ENCODE data around the gene FARS2.
"Not testable (repeated sequence)": the region's sequence is repeated elsewhere in the genome, so short reads cannot be mapped to it uniquely, and the experiment has no call there.

FARS2 gene

GRCh38 chr6:5695260-5696245 is 434.2 kb downstream of the FARS2 start:
- Histone ChIP-seq H3K4me1 (ENCODE audit: insufficient read depth, low read length) (no peaks in the 10 kb centered on the region), H3K36me3 (ENCODE audit: insufficient read depth, low read length) (no peaks in the 10 kb centered on the region), H3K4me3 (ENCODE audit: low read length) (no peak overlapping the region), H3K27me3 (ENCODE audit: insufficient read depth, low read length) (no peaks in the 10 kb centered on the region), H2AFZ (ENCODE audit: low read depth, low read length) (no peak overlapping the region), H3K9me3 (ENCODE audit: low read length) (peaks cover 4% of the 10 kb centered on the region)

- Histone ChIP-seq H3K4me3 (ENCODE audit: low read length) (no peak overlapping the region), H2AFZ (ENCODE audit: low read depth, low read length) (no peak overlapping the region), H3K27me3 (ENCODE audit: insufficient read depth, low read length) (no peaks in the 10 kb centered on the region), H3K36me3 (ENCODE audit: insufficient read depth, low read length) (no peaks in the 10 kb centered on the region), H3K4me1 (ENCODE audit: insufficient read depth, low read length) (no peaks in the 10 kb centered on the region), H3K9me3 (ENCODE audit: low read length) (peaks cover 4% of the 10 kb centered on the region)
Measured at GRCh38 chr6:5697508-5697907, 436.2 kb downstream of the FARS2 start.

GRCh38 chr6:5698318-5698717 is 437.0 kb downstream of the FARS2 start:
- Histone ChIP-seq H3K4me3 (ENCODE audit: low read length) (no peak overlapping the region), H3K4me1 (ENCODE audit: insufficient read depth, low read length) (no peaks in the 10 kb centered on the region), H3K27me3 (ENCODE audit: insufficient read depth, low read length) (no peaks in the 10 kb centered on the region)

GRCh38 chr6:5699064-5699463 is 437.8 kb downstream of the FARS2 start:
- not testable (repeated sequence) for H3K36me3 ChIP-seq (ENCODE audit: insufficient read depth, low read length); H2AFZ ChIP-seq (ENCODE audit: low read depth, low read length)

More at GRCh38 chr6:5698318-5698717, 437.0 kb downstream of the FARS2 start:
- Histone ChIP-seq H3K36me3 (ENCODE audit: insufficient read depth, low read length) (no peaks in the 10 kb centered on the region), H3K9me3 (ENCODE audit: low read length) (peaks cover 4% of the 10 kb centered on the region), H2AFZ (ENCODE audit: low read depth, low read length) (no peak overlapping the region)

GRCh38 chr6:5701174-5701573 is 439.9 kb downstream of the FARS2 start:
- Histone ChIP-seq H3K9me3 (ENCODE audit: low read length) (no peaks in the 10 kb centered on the region), H3K36me3 (ENCODE audit: insufficient read depth, low read length) (no peaks in the 10 kb centered on the region), H3K4me3 (ENCODE audit: low read length) (no peak overlapping the region), H3K4me1 (ENCODE audit: insufficient read depth, low read length) (no peaks in the 10 kb centered on the region), H3K27me3 (ENCODE audit: insufficient read depth, low read length) (no peaks in the 10 kb centered on the region), H2AFZ (ENCODE audit: low read depth, low read length) (no peak overlapping the region)

More at GRCh38 chr6:5699064-5699463, 437.8 kb downstream of the FARS2 start:
- not testable (repeated sequence) for H3K27me3 ChIP-seq (ENCODE audit: insufficient read depth, low read length); H3K4me1 ChIP-seq (ENCODE audit: insufficient read depth, low read length); H3K9me3 ChIP-seq (ENCODE audit: low read length); H3K4me3 ChIP-seq (ENCODE audit: low read length)

GRCh38 chr6:5704708-5705107 is 443.4 kb downstream of the FARS2 start:
- no peak overlapping the region for H3K4me3 ChIP-seq (ENCODE audit: low read length)
- H3K9me3 ChIP-seq (ENCODE audit: low read length): no peaks in the 10 kb centered on the region
- H2AFZ ChIP-seq (ENCODE audit: low read depth, low read length): no peak overlapping the region
- no peaks in the 10 kb centered on the region for H3K4me1 ChIP-seq (ENCODE audit: insufficient read depth, low read length)
- no peaks in the 10 kb centered on the region for H3K36me3 ChIP-seq (ENCODE audit: insufficient read depth, low read length)
- no peaks in the 10 kb centered on the region for H3K27me3 ChIP-seq (ENCODE audit: insufficient read depth, low read length)

- H3K36me3 ChIP-seq (ENCODE audit: insufficient read depth, low read length): no peaks in the 10 kb centered on the region
- no peak overlapping the region for H2AFZ ChIP-seq (ENCODE audit: low read depth, low read length)
- no peak overlapping the region for H3K4me3 ChIP-seq (ENCODE audit: low read length)
- no peaks in the 10 kb centered on the region for H3K4me1 ChIP-seq (ENCODE audit: insufficient read depth, low read length)
- H3K27me3 ChIP-seq (ENCODE audit: insufficient read depth, low read length): no peaks in the 10 kb centered on the region
- no peaks in the 10 kb centered on the region for H3K9me3 ChIP-seq (ENCODE audit: low read length)
Measured at GRCh38 chr6:5705252-5705651, 443.9 kb downstream of the FARS2 start.

GRCh38 chr6:5706124-5707033 is 445.1 kb downstream of the FARS2 start:
- Histone ChIP-seq H3K36me3 (ENCODE audit: insufficient read depth, low read length) (no peaks in the 10 kb centered on the region), H2AFZ (ENCODE audit: low read depth, low read length) (no peak overlapping the region), H3K9me3 (ENCODE audit: low read length) (no peaks in the 10 kb centered on the region), H3K4me1 (ENCODE audit: insufficient read depth, low read length) (no peaks in the 10 kb centered on the region), H3K4me3 (ENCODE audit: low read length) (no peak overlapping the region), H3K27me3 (ENCODE audit: insufficient read depth, low read length) (no peaks in the 10 kb centered on the region)

GRCh38 chr6:5707281-5708045 is 446.1 kb downstream of the FARS2 start:
- Histone ChIP-seq H2AFZ (ENCODE audit: low read depth, low read length) (no peak overlapping the region), H3K36me3 (ENCODE audit: insufficient read depth, low read length) (no peaks in the 10 kb centered on the region), H3K9me3 (ENCODE audit: low read length) (no peaks in the 10 kb centered on the region), H3K27me3 (ENCODE audit: insufficient read depth, low read length) (no peaks in the 10 kb centered on the region), H3K4me3 (ENCODE audit: low read length) (no peak overlapping the region), H3K4me1 (ENCODE audit: insufficient read depth, low read length) (no peaks in the 10 kb centered on the region)

- Histone ChIP-seq H3K4me1 (ENCODE audit: insufficient read depth, low read length) (no peaks in the 10 kb centered on the region), H3K4me3 (ENCODE audit: low read length) (no peak overlapping the region), H3K27me3 (ENCODE audit: insufficient read depth, low read length) (no peaks in the 10 kb centered on the region), H2AFZ (ENCODE audit: low read depth, low read length) (no peak overlapping the region), H3K36me3 (ENCODE audit: insufficient read depth, low read length) (no peaks in the 10 kb centered on the region), H3K9me3 (ENCODE audit: low read length) (no peaks in the 10 kb centered on the region)
Measured at GRCh38 chr6:5710516-5710915, 449.2 kb downstream of the FARS2 start.

- no peak overlapping the region for H3K4me3 ChIP-seq (ENCODE audit: low read length)
- no peak overlapping the region for H2AFZ ChIP-seq (ENCODE audit: low read depth, low read length)
- no peaks in the 10 kb centered on the region for H3K27me3 ChIP-seq (ENCODE audit: insufficient read depth, low read length)
- no peaks in the 10 kb centered on the region for H3K36me3 ChIP-seq (ENCODE audit: insufficient read depth, low read length)
- no peaks in the 10 kb centered on the region for H3K9me3 ChIP-seq (ENCODE audit: low read length)
- H3K4me1 ChIP-seq (ENCODE audit: insufficient read depth, low read length): no peaks in the 10 kb centered on the region
Measured at GRCh38 chr6:5710936-5711335, 449.6 kb downstream of the FARS2 start.

- Histone ChIP-seq H3K4me1 (ENCODE audit: insufficient read depth, low read length) (no peaks in the 10 kb centered on the region), H3K36me3 (ENCODE audit: insufficient read depth, low read length) (no peaks in the 10 kb centered on the region), H3K4me3 (ENCODE audit: low read length) (no peak overlapping the region), H3K27me3 (ENCODE audit: insufficient read depth, low read length) (no peaks in the 10 kb centered on the region), H3K9me3 (ENCODE audit: low read length) (no peaks in the 10 kb centered on the region), H2AFZ (ENCODE audit: low read depth, low read length) (no peak overlapping the region)
Measured at GRCh38 chr6:5712349-5713215, 451.3 kb downstream of the FARS2 start.

Data from neuron (in vitro differentiated cells).